HG03280 (cell line): ENCODE measurements around the gene MICAL3.
"Not testable (repeated sequence)": the region's sequence is repeated elsewhere in the genome, so short reads cannot be mapped to it uniquely, and the experiment has no call there.

Experiments
- ATAC-seq: cut with Tn5 transposase; IDR thresholded peaks from one replicate; pipeline ENCODE4 v1.9.1; 2021; ENCODE audit warnings: mild to moderate bottlenecking, moderate library complexity; ENCODE audit not compliant: unreplicated experiment

Gene MICAL3

GRCh38 chr22:18000441-18001039 is 23.8 kb downstream of the MICAL3 start:
- no peak for ATAC-seq

GRCh38 chr22:17999851-18000250 is 24.5 kb downstream of the MICAL3 start:
- no peak for ATAC-seq

DNA sequence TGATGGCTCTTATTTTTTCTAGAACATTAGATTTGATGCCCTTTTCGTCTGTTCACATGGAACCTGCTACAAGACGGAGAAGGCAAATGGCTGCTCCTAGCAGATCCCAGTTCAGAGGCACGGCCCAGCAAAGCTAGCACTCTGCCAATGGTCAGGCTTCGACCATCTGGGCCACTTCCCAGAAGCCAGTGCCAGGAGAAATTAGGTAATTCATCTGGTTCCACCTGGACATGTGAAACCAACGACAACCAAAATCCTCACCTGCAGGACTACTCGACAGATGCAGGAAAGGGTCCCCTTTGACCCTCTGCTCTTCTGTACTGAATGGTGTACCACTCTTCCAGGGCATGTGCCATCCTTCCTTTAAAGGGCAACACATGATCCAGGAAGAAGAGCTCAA is 25.4 kb downstream of the MICAL3 start:
- no peak for ATAC-seq

DNA sequence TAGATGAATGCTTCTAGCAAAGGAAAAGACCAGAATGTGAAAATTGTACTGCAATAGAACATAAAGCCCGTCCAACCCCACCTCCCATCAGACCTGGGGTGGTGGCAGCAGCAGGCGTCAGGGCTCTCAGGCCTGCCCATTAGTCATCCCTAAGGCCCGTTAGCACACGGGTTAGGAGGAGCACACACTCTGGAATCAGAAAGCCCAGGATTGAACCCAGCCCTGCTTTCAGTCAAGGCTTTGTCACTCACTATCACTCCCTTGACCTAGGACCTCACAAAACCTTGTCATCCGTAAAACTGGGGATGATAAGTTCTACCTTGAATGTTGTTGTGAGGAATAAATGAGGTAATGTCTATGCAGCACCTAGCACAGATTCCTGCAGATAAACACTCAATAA is 26.9 kb downstream of the MICAL3 start:
- no peak for ATAC-seq

DNA sequence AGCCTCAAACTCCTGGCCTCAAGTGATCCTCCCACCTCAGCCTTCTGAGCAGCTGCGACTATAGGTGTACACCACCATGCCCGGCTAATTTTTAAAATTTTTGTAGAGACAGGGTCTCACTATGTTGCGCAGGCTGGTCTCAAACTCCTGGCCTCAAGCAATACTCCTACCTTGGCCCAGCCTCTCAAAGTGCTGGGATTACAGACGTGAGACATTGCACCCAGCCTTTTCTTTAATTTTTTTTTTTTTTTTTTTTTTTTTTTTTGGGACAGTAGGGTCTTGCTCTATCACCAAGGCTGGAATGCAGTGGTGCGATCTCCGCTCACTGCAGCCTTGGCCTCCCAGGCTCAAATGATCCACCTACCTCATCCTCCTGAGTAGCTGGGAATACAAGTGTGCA is 29.1 kb downstream of the MICAL3 start:
- not testable (repeated sequence) for ATAC-seq

GRCh38 chr22:17994424-17995108 is 29.8 kb downstream of the MICAL3 start:
- ATAC-seq = no peak

DNA sequence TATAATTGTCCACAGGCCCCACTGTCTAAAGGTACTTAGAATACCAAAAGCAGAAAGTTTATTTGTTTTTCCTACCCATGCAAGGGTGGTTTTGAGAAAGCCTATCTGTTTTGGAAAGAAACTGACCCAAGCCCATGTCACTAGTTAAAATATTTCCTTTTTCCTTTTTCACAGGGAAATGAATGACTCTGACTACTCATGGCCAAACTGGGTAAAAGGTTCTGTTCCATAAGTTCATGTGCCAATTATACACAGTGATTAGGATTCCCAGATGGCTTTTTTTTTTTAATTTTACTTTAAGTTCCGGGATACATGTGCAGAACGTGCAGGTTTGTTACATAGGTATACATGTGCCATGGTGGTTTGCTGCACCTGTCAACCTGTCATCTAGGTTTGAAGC is 31.4 kb downstream of the MICAL3 start:
- ATAC-seq = not testable (repeated sequence)

DNA sequence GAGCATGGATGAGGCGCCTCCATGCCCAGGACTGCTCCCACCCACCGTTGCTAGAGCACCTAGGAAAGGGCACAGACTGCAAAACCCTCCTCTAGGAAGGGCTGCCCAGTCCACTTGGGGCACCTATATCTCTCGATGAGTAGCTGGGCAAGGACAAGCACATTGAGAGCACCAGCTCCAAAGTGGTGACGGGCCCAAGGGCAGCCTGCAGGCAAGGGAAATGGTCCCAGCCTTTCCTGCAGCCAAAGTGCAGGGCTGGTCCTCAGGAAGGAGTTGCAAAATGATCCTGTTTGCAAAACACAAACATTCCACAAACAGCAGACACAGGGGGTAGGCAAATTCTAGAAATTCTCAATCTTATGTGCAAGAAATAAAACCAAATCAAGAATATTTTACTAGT is 32.4 kb downstream of the MICAL3 start:
- not testable (repeated sequence) for ATAC-seq

- no peak for ATAC-seq
These were observed 33.4 kb downstream of the MICAL3 start for GRCh38 chr22:17990942-17991341.

DNA sequence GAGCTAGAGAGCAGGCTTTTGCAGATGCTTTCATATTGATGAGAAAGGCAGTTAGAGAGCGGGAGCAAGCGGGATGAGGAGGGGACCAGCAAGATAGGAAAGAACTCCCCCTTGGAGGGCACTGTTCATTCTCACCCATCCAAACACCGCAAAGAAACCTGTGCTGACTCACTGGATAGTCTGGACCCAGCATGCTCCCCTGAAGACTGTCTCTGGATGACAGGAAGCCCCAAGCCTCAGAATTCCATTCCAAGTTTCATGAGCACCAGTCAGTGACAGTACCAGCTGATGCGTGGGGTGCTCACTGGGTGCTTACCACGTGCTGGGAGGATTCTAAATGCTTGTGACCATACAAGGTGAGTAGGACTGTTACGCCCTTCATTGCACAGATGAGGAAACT is 34.2 kb downstream of the MICAL3 start:
- ATAC-seq = no peak

- ATAC-seq = no peak
These were observed 35.4 kb downstream of the MICAL3 start for GRCh38 chr22:17988800-17989513.

DNA sequence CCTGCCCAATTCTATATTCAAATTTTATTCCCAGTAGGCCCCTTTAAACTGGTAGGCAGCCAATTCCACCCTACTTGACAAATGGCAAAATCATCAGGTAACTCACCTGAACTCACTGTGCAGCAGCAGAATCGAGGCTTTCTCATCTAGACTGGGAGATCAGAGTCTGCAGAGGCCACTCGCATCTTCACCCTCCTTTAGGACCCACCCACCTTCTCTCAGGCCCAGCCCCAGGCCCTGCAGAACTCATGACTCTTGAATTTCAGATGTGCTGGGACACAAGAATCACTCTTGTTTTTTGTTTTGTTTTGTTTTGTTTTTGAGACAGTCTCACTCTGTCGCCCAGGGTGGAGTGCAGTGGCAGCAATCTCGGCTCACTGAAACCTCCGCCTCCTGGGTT is 38.8 kb downstream of the MICAL3 start:
- ATAC-seq = no peak

DNA sequence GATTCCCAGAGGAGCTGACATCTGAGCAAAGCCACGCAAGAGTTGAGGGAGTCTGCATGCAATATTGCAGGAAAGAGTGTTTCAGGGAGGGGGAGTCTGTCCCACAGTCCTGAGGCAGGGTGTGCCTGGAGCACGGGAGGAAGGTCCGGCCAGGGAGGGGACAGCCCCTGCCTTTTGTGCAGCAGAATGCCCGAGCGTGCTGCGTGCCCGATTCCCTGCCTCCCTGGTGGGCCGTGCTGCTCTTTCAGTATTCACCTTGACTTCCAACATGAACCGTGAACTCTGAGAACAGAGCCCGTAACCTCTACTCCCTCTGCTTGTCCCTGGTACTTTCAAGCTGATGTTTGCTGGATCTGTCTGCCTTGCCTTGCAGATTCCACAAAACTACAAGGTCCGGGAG is 39.3 kb downstream of the MICAL3 start:
- ATAC-seq = not testable (repeated sequence)

DNA sequence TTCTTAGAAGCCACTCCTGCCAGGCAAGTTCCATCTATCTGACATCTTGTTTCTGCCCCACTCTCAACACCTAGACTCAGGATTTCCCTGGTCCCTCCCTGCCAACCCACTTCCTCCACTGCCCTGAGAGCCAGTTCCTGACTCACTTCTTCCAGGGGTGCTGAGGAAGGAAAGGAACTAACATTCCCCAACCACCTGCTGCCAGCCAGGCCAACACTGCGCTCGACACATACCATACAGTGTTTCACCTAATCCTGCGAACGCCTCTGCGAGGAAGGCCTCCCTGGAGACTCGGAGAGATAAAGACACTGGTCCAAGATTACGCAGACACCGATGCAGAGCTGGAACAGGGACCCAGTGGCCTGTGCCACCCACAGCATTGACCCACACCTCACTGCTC is 40.2 kb downstream of the MICAL3 start:
- no peak for ATAC-seq

DNA sequence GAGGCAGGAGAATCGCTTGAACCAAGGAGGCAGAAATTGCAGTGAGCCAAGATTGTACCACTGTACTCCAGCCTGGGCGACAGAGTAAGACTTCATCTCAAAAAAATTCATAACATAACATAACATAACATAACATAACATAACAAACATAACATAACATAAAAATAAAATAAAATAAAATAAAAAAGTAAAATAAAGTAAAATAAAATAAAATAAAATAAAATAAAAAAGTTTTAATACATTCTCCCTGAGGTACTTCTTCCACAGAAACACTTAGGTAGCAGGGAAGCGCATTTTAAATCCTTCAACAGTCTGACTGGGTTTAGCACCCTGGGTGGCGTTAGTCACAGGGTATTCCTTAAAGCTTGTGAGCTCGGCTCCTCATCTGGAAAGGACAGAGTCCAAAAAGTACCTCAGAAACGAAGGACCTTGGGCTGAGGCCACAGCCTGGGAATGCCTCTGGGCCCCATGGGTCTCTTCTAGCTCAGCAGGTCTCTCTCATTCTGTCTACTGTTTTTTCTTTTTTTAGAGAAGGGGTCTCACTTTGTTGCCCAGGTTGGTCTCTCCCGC is 41.7 kb downstream of the MICAL3 start:
- no peak for ATAC-seq

DNA sequence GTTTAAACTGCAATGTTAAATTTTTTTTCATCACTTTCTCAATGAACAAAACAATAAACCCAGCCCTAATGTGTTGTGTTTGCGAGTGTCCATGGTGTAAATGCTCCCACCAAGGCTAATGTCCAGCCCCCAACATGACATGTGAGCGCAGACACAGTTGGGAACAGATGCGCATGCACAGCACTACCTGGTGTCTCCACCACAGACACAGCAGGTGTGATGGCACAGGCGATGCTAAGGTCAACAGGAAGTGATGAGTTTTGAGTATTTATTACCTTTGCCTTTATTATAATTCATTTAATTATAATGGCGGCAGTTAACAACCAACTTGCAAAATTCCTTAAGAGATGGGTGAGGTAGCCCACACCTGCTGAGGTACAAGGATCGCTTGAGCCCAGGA is 42.9 kb downstream of the MICAL3 start:
- ATAC-seq = no peak

DNA sequence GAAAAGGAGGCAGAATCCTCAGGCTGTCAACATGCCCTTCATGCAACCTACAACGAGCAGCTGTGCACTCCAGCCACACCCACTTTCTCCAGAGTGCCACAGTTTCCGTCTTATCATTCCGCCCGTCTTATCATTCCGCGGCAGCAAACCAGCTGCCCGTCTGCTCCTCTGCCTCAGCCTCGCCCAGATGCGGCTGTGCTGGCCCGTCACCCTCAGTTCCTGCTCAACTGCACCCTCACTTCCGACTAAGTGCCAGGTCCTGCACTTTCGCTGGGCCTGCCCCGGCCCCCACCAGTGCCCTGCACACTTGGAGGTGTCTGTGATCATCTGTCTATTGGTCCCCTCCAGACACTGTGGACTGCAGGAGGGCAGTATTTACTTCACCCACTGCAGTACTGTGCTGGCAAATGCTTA is 43.7 kb downstream of the MICAL3 start:
- no peak for ATAC-seq

DNA sequence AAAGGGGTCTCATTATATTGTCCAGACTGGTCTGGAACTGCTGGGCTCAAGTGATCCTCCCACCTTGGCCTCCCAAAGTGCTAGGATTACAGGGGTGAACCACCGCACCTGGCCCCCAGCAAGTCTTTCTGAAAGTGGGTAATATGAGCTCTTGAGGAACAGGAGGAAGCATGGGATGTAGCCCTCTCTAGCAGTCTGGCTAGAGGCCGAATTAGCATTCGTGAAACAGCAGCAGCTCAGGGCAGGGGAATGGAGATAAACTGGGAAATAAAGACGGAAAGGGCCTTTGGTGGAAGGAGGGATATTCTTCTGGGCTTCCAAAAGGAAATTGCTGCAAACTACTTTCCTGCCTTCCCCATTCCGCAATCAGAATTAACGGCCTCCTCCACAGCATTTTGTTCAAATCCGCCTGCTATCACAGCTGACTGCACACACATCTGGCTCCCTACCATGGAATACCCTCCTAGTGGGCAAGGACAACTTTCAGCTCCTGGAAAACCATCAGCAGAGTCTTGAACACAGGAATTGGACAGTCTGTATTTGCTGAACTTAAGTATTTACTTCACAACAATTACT is 44.3 kb downstream of the MICAL3 start:
- ATAC-seq = no peak

DNA sequence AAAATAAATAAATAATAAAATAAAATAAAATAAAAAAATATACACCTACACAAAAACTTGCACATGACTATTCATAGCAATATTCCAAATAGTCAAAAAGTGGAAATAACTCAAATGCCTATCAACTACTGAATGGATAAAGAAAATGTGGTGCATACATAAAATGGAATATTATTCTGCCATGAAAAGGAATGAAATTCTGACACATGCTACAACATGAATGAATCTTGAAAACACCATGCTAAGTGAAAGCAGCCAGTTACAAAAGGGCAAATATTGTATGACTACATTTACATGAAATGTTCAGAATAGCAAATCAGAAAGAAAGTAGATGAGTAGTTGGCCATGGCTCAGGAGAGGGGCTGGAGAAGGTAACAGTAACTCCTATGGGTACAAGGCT is 46.3 kb downstream of the MICAL3 start:
- ATAC-seq = no peak

- no peak for ATAC-seq
These were observed 47.0 kb downstream of the MICAL3 start for GRCh38 chr22:17977371-17977770.

DNA sequence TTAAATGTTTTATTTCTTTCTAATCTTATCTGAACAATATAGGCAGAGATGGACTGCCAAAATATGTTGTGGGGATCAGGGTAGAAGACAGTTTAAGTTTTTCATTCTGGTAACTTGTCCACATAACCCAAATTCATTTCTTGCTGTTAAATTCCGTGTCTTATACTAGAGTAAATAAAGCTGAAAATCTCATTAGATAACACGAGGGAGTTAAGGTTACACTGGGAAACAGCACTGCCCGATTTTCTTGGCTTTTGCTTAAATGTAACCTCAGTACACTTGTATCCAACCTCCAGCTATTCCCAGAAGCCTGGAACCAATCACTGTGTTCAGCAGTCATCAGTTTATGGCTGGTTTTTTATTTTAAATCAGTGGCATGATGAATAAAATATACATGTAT is 48.2 kb downstream of the MICAL3 start:
- no peak for ATAC-seq
